PFSK-1 (cell line): ENCODE measurements around the gene SIRT6.

ENCODE experiments used
- FOXP2 ChIP-seq: optimal IDR thresholded peaks from 2 replicates; pipeline ENCODE3; 2011; ENCODE audit warnings: borderline replicate concordance, control low read depth, inconsistent platforms; ENCODE audit not compliant: insufficient read depth; ENCODE audit errors: extremely low read length, extremely low read depth
- POLR2AphosphoS5 ChIP-seq: IDR thresholded peaks from 2 replicates; pipeline ENCODE4 v1.6.1; 2012; ENCODE audit warnings: low read depth, mild to moderate bottlenecking, control low read depth, low read length, moderate library complexity
- TAF1 ChIP-seq: IDR thresholded peaks from 2 replicates; pipeline ENCODE4 v1.6.1; 2012; ENCODE audit warnings: low read length, control low read depth, borderline replicate concordance; ENCODE audit not compliant: insufficient read depth

GRCh38 chr19:4196009-4196408 lies 13.6 kb upstream of the SIRT6 start:
- no peak for TF ChIP-seq POLR2AphosphoS5
- no peak for TF ChIP-seq TAF1
- TF ChIP-seq FOXP2: no peak
